Peyer's patch (tissue), 4 donors: ENCODE measurements around the gene CHAC2. TPM values are rescaled to one million over a fixed set of nuclear protein-coding genes. Genes with fewer than 3 reads are reported as not detected.

ENCODE experiments used
- DNase-seq, 3 donors: peaks; one replicate each; pipeline ENCODE4 v3.0.0-alpha.2; 2017 to 2019
- H3K27ac ChIP-seq, 4 donors: fragments of 200-600 bp; sonication (generic); one replicate each; pipeline ENCODE4 v1.5.1; 2016 to 2019
- H3K27me3 ChIP-seq, 2 donors: fragments of 200-600 bp; sonication (generic); one replicate each; pipeline ENCODE4 v1.5.1; 2019
- H3K36me3 ChIP-seq, 3 donors: fragments of 200-600 bp; sonication (generic); one replicate each; pipeline ENCODE4 v1.5.1; 2016 to 2019
- H3K4me1 ChIP-seq, 4 donors: fragments of 200-600 bp; sonication (generic); one replicate each; pipeline ENCODE4 v1.5.1; 2016 to 2019
- H3K4me3 ChIP-seq, 4 donors: fragments of 200-600 bp; sonication (generic); 1 replicate in 3 of 4; 2 replicates in 1 of 4; pipeline ENCODE4 v1.5.1; 2016 to 2019; ENCODE audit warnings: mild to moderate bottlenecking in 1 of 4
- H3K9me3 ChIP-seq, 4 donors: fragments of 200-600 bp; sonication (generic); one replicate each; pipeline ENCODE4 v1.5.1; 2016 to 2019; ENCODE audit warnings: mild to moderate bottlenecking in 1 of 4
- POLR2A ChIP-seq, 2 donors: fragments of 450-650 bp; IDR thresholded peaks; one replicate each; pipeline ENCODE4 v1.5.1; 2017; ENCODE audit warnings: antibody characterized with exemption in 2 of 2, mild to moderate bottlenecking in 2 of 2, moderate library complexity in 2 of 2
- total RNA-seq, 4 donors: library from RNA; depleted of rRNA; stranded (reverse); fragments of >200 nt; gene quantifications; one replicate each; pipeline ENCODE4 v1.1.0, GENCODE V29; 2016
- TF ChIP-seq, protein P1 (sequence below), 6 experiments: fragments of 450-650 bp in 4 of 6; fragments of 200-600 bp in 2 of 6; sonication (generic) in 1 of 6; IDR thresholded peaks; one replicate each; pipeline ENCODE4 v1.5.1; 2017 to 2019; ENCODE audit warnings: antibody characterized with exemption in 6 of 6, mild to moderate bottlenecking in 3 of 6, moderate library complexity in 1 of 6

The CHAC2 gene
- total RNA-seq, 4 donors from 2014 or later = 1.9 to 3.2 (median 2.9) TPM; not detected in 1

- DNase-seq = no peak
- H3K4me3 ChIP-seq = no peak overlapping the region
- H3K36me3 ChIP-seq = peaks cover 0 to 7% (median 0%) of the 10 kb centered on the region in 3 donors
- no peaks in the 10 kb centered on the region for H3K27me3 ChIP-seq
- TF ChIP-seq POLR2A (IDR thresholded peaks at IDR 0.05) = no peak
- TF ChIP-seq, protein P1, sequence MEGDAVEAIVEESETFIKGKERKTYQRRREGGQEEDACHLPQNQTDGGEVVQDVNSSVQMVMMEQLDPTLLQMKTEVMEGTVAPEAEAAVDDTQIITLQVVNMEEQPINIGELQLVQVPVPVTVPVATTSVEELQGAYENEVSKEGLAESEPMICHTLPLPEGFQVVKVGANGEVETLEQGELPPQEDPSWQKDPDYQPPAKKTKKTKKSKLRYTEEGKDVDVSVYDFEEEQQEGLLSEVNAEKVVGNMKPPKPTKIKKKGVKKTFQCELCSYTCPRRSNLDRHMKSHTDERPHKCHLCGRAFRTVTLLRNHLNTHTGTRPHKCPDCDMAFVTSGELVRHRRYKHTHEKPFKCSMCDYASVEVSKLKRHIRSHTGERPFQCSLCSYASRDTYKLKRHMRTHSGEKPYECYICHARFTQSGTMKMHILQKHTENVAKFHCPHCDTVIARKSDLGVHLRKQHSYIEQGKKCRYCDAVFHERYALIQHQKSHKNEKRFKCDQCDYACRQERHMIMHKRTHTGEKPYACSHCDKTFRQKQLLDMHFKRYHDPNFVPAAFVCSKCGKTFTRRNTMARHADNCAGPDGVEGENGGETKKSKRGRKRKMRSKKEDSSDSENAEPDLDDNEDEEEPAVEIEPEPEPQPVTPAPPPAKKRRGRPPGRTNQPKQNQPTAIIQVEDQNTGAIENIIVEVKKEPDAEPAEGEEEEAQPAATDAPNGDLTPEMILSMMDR (IDR thresholded peaks at IDR 0.05) = no peak
- no peaks in the 10 kb centered on the region for H3K9me3 ChIP-seq
- peak overlapping the region in 1 of 4 donors; percentile 0 for H3K27ac ChIP-seq
- H3K4me1 ChIP-seq = peaks cover 0 to 4% (median 0%) of the 10 kb centered on the region in 4 donors
Measured at GRCh38 chr2:53765767-53766166, 1.8 kb upstream of the CHAC2 start.

DNA sequence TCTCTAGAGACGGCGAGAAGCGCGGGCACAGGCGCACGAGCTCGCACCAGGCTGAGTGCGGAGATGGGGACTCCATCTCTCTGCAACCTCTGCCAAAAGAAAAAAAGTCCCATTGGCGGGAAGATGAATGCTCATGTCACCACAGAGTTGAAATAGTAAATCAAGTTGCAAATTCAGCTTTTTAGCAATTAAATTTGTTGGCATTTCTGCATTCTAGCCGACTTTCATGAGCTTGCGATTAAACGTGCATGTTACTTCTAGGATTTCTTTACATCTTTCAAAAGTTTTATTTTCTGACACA lies 588 bp downstream of the CHAC2 start:
- peaks cover 0 to 4% (median 0%) of the 10 kb centered on the region in 4 donors for H3K4me1 ChIP-seq
- peak overlapping the region; percentile 59 to 85 (median 75) for H3K27ac ChIP-seq

GRCh38 chr2:53769318-53769945 lies 1.8 kb downstream of the CHAC2 start:
- Histone ChIP-seq H3K4me3 (no peak overlapping the region), H3K9me3 (no peaks in the 10 kb centered on the region), H3K27me3 (no peaks in the 10 kb centered on the region), H3K27ac (no peak overlapping the region), H3K36me3 (no peaks in the 10 kb centered on the region), H3K4me1 (peaks cover 0 to 4% (median 0%) of the 10 kb centered on the region in 4 donors)
- TF ChIP-seq, protein P1 (IDR thresholded peaks at IDR 0.05) = no peak
- no peak for TF ChIP-seq POLR2A (IDR thresholded peaks at IDR 0.05)
- DNase-seq = no peak

More for the DNA sequence above, 588 bp downstream of the CHAC2 start:
- Histone ChIP-seq H3K9me3 (no peaks in the 10 kb centered on the region), H3K27me3 (no peaks in the 10 kb centered on the region), H3K4me3 (peak overlapping the region; percentile 67 to 85 (median 78)), H3K36me3 (peaks cover 0 to under 1% (median 0%) of the 10 kb centered on the region in 3 donors)
- DNase-seq = no peak
- TF ChIP-seq, protein P1 (IDR thresholded peaks at IDR 0.05) = no peak
- no peak for TF ChIP-seq POLR2A (IDR thresholded peaks at IDR 0.05)

- Histone ChIP-seq H3K9me3 (no peaks in the 10 kb centered on the region), H3K27ac (no peak overlapping the region), H3K36me3 (no peaks in the 10 kb centered on the region), H3K4me1 (peaks cover 0 to 4% (median 0%) of the 10 kb centered on the region in 4 donors), H3K27me3 (no peaks in the 10 kb centered on the region), H3K4me3 (no peak overlapping the region)
- no peak for TF ChIP-seq POLR2A (IDR thresholded peaks at IDR 0.05)
- TF ChIP-seq, protein P1 (IDR thresholded peaks at IDR 0.05) = no peak
- DNase-seq = no peak
Measured at GRCh38 chr2:53770264-53770663, 2.7 kb downstream of the CHAC2 start.

- Histone ChIP-seq H3K36me3 (peaks cover 0 to 7% (median 0%) of the 10 kb centered on the region in 3 donors), H3K9me3 (no peaks in the 10 kb centered on the region), H3K4me1 (no peaks in the 10 kb centered on the region), H3K27me3 (no peaks in the 10 kb centered on the region), H3K4me3 (no peak overlapping the region), H3K27ac (no peak overlapping the region)
- DNase-seq = no peak
- no peak for TF ChIP-seq POLR2A (IDR thresholded peaks at IDR 0.05)
- TF ChIP-seq, protein P1 (IDR thresholded peaks at IDR 0.05) = no peak
Measured at GRCh38 chr2:53777134-53777533, 9.5 kb downstream of the CHAC2 start.
